HG03025 (cell line): ENCODE data around the gene FANCD2OS.
"Not testable (repeated sequence)": the region's sequence is repeated elsewhere in the genome, so short reads cannot be mapped to it uniquely, and the experiment has no call there.

ENCODE experiments used
- ATAC-seq: cut with Tn5 transposase; IDR thresholded peaks from one replicate; pipeline ENCODE4 v1.9.1; 2021; ENCODE audit warnings: mild to moderate bottlenecking, moderate library complexity; ENCODE audit not compliant: unreplicated experiment, low FRiP score

The FANCD2OS gene

GRCh38 chr3:10099041-10099440 lies 9.0 kb downstream of the FANCD2OS start:
- ATAC-seq = no peak

GRCh38 chr3:10093678-10094077 lies 14.4 kb downstream of the FANCD2OS start:
- no peak for ATAC-seq

- not testable (repeated sequence) for ATAC-seq
These were observed 16.7 kb downstream of the FANCD2OS start for GRCh38 chr3:10091387-10091786.

DNA sequence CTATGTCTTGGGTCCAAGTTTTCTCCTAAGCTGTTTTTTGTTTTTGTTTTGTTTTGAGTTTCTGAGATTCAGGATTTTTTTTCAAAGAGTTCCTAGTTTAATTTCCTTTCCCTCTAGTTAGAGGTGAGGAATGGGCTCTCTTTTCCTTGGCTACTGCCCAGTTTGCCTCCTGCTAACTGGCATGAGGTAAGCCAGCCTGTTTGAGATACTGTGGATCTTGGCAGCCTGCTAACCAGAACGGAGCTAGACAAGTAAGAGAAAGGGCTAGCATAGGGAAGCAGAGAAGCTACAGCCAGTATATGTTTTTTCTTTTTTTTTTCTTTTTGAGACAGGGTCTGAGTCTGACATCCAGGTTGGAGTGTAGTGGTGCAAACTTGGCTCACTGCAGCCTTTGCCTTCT lies 17.3 kb downstream of the FANCD2OS start:
- not testable (repeated sequence) for ATAC-seq

DNA sequence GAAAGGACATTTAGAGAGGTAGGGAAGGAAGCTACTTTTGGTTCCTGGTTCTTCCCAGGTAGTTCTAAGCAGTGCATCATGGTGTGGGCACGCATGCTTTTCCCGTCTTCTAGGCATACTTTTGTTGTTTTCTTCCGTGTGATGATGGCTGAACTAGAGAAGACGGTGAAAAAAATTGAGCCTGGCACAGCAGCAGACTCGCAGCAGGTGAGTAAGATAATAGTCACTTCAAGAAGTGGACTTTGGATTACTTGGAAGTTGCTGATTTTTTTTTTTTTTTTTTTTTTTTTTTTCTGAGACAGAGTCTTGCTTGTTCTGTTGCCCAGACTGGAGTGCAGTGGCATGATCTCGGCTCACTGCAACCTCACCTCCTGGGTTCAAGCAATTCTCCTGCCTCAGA lies 17.9 kb downstream of the FANCD2OS start:
- ATAC-seq = no peak

- no peak for ATAC-seq
These were observed 19.8 kb downstream of the FANCD2OS start for GRCh38 chr3:10088256-10088655.

DNA sequence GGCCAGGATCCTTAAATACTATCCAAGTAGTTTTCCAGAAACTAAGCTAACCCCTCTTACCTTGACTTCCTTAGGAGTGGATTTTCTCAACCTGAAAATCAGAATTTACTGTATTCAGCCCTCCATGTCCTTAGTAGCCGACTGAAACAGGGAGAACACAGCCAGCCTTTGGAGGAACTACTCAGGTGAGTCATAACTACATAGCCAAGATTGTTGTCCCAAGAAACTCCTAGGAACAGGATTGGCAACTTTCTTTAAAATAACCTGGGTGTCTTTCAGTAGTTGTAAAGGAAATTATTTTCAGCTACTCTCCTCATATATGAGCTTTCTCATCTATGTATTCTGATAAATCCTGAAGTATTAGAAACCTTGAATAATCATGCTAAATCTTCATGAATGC lies 22.3 kb downstream of the FANCD2OS start:
- ATAC-seq = no peak

- no peak for ATAC-seq
These were observed 26.2 kb downstream of the FANCD2OS start for GRCh38 chr3:10081871-10082270.

- ATAC-seq = no peak
These were observed 33.4 kb downstream of the FANCD2OS start for GRCh38 chr3:10074666-10075065.

GRCh38 chr3:10070077-10070476 lies 38.0 kb downstream of the FANCD2OS start:
- not testable (repeated sequence) for ATAC-seq

DNA sequence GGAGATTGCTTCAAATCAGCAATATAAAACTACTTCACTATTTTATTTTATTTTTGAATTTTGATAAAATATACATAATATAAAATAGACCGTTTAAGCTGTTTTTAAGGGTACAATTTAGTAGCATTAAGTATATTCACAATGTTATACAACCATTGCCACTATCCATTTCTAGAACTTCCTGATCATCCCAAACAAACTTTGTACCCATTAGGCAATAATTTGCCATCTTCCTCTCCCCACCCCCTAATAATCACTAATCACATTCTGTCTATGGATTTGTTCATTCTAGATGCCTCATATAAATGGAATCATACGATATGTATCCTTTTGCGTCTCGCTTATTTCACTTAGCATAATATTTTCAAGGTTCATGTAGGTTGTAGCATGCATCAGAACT lies 53.0 kb downstream of the FANCD2OS start:
- no peak for ATAC-seq
